Measurements from ENCODE around the gene ZNF503.

The ZNF503 gene

GRCh38 chr10:75358132-75358531, 43.4 kb downstream of the ZNF503 start:
- FAIRE-seq: no peak

DNA sequence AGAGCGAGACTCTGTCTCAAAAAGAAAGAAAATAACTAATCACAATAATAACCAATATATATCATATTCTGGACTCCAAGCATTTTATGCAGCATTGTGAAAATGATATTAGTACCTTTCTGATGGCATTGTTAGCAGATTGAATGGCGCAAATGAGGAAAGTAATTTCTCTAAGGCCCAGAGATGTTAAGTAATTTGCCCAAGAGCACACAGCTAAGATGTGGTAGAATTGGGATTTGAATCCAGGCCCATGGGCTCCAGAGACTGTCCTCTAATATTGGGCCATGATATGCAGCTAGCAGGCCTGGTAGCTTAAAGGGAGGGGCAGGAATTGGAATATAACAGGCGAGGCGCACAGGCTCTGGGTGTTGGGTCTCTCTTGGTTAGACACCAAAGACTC, 44.1 kb downstream of the ZNF503 start:
- no peak for FAIRE-seq
- DNase-seq (ENCODE audit: low spot score): no peak

More at GRCh38 chr10:75358132-75358531, 43.4 kb downstream of the ZNF503 start:
- no peak for DNase-seq (ENCODE audit: low spot score)

GRCh38 chr10:75356484-75356883, 45.1 kb downstream of the ZNF503 start:
- no peak for DNase-seq (ENCODE audit: low spot score)
- FAIRE-seq: no peak

GRCh38 chr10:75355706-75356105, 45.9 kb downstream of the ZNF503 start:
- FAIRE-seq (no peak), DNase-seq (ENCODE audit: low spot score) (no peak)

DNA sequence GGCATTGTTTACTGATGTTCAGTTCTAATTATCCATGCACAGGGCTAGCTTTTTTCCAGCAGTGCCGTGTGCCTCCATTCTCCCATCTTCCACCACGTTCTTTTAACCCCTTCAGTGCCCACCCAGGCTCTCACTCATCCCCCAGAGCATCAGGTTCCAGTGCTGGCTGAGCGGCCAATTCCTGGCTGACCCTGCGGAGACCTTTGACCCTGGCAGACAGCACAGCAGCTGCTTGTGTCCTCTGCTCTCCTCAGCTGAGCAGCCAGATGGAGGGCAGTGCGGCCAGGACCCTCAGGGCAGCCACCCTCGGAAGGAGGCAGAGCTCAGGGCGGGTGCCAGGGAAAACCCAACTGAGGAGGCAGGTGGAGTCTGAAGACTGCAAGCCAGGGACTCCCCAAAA, 48.4 kb downstream of the ZNF503 start:
- DNase-seq (ENCODE audit: low spot score) (no peak), FAIRE-seq (no peak)

DNA sequence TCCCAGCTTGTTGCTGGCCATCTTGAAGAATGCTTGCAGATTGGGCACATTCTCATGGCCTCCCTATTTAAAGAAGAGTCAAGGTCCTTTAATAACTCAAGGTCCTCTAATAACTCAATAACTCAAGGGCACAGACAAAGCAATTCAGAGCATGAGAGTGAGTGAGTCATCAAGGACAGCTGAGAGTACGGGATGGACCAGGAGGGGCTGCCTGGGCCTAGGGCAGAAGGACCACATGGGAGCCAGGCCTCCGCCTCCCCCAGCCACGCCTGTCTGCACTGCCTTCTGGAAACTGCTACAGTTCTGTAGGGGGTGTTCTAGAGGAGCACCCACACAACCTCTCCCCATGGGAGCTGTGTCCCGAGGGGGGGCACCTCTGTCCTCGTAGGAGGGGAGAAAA, 48.9 kb downstream of the ZNF503 start:
- FAIRE-seq (no peak), DNase-seq (ENCODE audit: low spot score) (peak; percentile 75)

GRCh38 chr10:75351637-75352036, 49.9 kb downstream of the ZNF503 start:
- DNase-seq (ENCODE audit: low spot score): no peak
- peak; percentile 9 for FAIRE-seq

DNA sequence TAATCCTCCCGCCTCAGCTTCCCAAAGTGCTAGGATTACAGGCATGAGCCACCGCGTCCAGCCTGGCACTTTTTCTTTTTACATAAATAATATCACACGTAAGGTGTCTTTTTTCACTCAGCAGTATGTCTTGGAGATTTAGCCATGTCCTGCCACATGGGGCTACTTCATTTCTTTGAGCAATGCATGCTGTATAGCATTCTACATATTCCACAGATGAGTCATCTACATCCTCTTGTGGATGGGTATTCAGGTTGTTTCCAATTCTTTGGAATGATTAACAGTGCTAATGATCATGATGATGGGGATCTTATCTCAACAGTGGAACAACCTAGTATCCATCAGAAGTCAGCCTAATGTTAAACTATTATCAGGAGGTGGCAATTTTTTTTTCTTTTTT, 50.8 kb downstream of the ZNF503 start:
- DNase-seq (ENCODE audit: low spot score) (peak; percentile 69), FAIRE-seq (no peak)

Data from urothelium cell line (cell line).